GM19193 (cell line): ENCODE data around the gene SERPINE1.

Experiments
- POLR2A ChIP-seq: IDR thresholded peaks from 4 replicates; pipeline ENCODE4 v1.6.1; 2011; ENCODE audit not compliant: insufficient read depth, insufficient read length; ENCODE audit errors: extremely low read depth

SERPINE1 gene

GRCh38 chr7:101126651-101127459, at the start of gene SERPINE1:
TSS of gene SERPINE1 (plus strand) at chr7:101127104. CDS start at chr7:101128394, 1,290 bp downstream.
- peak; percentile 52 for TF ChIP-seq POLR2A

GRCh38 chr7:101077303-101078086, 49.4 kb upstream of the SERPINE1 start:
- no peak for TF ChIP-seq POLR2A

- no peak for TF ChIP-seq POLR2A
Measured at GRCh38 chr7:101081432-101081831, 45.5 kb upstream of the SERPINE1 start.

GRCh38 chr7:101084865-101085161, 42.1 kb upstream of the SERPINE1 start:
- TF ChIP-seq POLR2A: no peak

GRCh38 chr7:101085162-101085964, 41.5 kb upstream of the SERPINE1 start, which contains the start of gene TRIM56:
TSS of gene TRIM56 (plus strand) at chr7:101085481. CDS start at chr7:101087313, 1,832 bp downstream.
- TF ChIP-seq POLR2A: peak; percentile 70

GRCh38 chr7:101087334-101088068, 39.4 kb upstream of the SERPINE1 start:
- TF ChIP-seq POLR2A: no peak

GRCh38 chr7:101088069-101088425, 38.9 kb upstream of the SERPINE1 start:
- no peak for TF ChIP-seq POLR2A

- TF ChIP-seq POLR2A: no peak
Measured at GRCh38 chr7:101088858-101089529, 37.9 kb upstream of the SERPINE1 start.

GRCh38 chr7:101089876-101090275, 37.0 kb upstream of the SERPINE1 start:
- no peak for TF ChIP-seq POLR2A

- no peak for TF ChIP-seq POLR2A
Measured at GRCh38 chr7:101093906-101094305, 33.0 kb upstream of the SERPINE1 start.

GRCh38 chr7:101094376-101094775, 32.5 kb upstream of the SERPINE1 start:
- TF ChIP-seq POLR2A: no peak

GRCh38 chr7:101094791-101095375, 32.0 kb upstream of the SERPINE1 start:
- no peak for TF ChIP-seq POLR2A

GRCh38 chr7:101096331-101096956, 30.5 kb upstream of the SERPINE1 start:
- no peak for TF ChIP-seq POLR2A

GRCh38 chr7:101096957-101097347, 30.0 kb upstream of the SERPINE1 start:
- TF ChIP-seq POLR2A: no peak

GRCh38 chr7:101097561-101097960, 29.3 kb upstream of the SERPINE1 start:
- TF ChIP-seq POLR2A: no peak
